Stimulated activated CD8-positive, alpha-beta memory T cell treated with anti-CD3 and anti-CD28 coated beads, Interleukin-2, amount 100 ng/mL, for 48 hours (primary cell): ENCODE data around the gene B3GNT9.
A peak's percentile ranks its signal among the peaks of the same experiment; 100 is the strongest.

Source experiments
- DNase-seq, 2 donors: peaks; one replicate each; pipeline ENCODE4 v3.0.0-alpha.2; 2020; ENCODE audit warnings: low read depth in 2 of 2

Gene B3GNT9

GRCh38 chr16:67112591-67113399, 38.0 kb downstream of the B3GNT9 start:
- DNase-seq, result no peak

GRCh38 chr16:67111951-67112444, 38.8 kb downstream of the B3GNT9 start:
- no peak for DNase-seq

GRCh38 chr16:67109407-67110135, 41.2 kb downstream of the B3GNT9 start, which contains the start of gene PHAF1:
TSS of gene PHAF1 (plus strand) at chr16:67109941. CDS start at chr16:67110176, 235 bp downstream.
- DNase-seq, result peak; percentile 96 to 97

- DNase-seq, result no peak
Measured at GRCh38 chr16:67108931-67109406, 41.8 kb downstream of the B3GNT9 start.

- no peak for DNase-seq
Measured at GRCh38 chr16:67108489-67108888, 42.3 kb downstream of the B3GNT9 start.

GRCh38 chr16:67105881-67106280, 44.9 kb downstream of the B3GNT9 start:
- no peak for DNase-seq

GRCh38 chr16:67105246-67105645, 45.6 kb downstream of the B3GNT9 start:
- DNase-seq, result no peak

- no peak for DNase-seq
Measured at GRCh38 chr16:67104845-67105244, 46.0 kb downstream of the B3GNT9 start.

GRCh38 chr16:67104061-67104460, 46.7 kb downstream of the B3GNT9 start:
- no peak for DNase-seq

GRCh38 chr16:67101311-67102082, 49.3 kb downstream of the B3GNT9 start:
- no peak for DNase-seq

GRCh38 chr16:67100569-67101310, 50.1 kb downstream of the B3GNT9 start:
- DNase-seq, result no peak

- no peak for DNase-seq
Measured at GRCh38 chr16:67098599-67098998, 52.2 kb downstream of the B3GNT9 start.
